Activated CD4-positive, alpha-beta T cell treated with anti-CD3 and anti-CD28 coated beads, Interleukin-2, amount 50 U/mL, for 48 hours (primary cell): ENCODE results near the gene SLC38A3.
"Not testable (repeated sequence)": the region's sequence is repeated elsewhere in the genome, so short reads cannot be mapped to it uniquely, and the experiment has no call there.

Experiments
- DNase-seq, 2 experiments: peaks; one replicate each; pipeline ENCODE4 v3.0.0-alpha.2; 2020

The SLC38A3 gene

GRCh38 chr3:50255251-50255615 is 50.2 kb downstream of the SLC38A3 start:
- DNase-seq = no peak

GRCh38 chr3:50256978-50257890 is 52.2 kb downstream of the SLC38A3 start:
- peak; percentile 61 to 73 for DNase-seq

GRCh38 chr3:50258029-50258680 is 53.1 kb downstream of the SLC38A3 start:
- no peak for DNase-seq

- DNase-seq = no peak
These were observed 53.9 kb downstream of the SLC38A3 start for GRCh38 chr3:50258979-50259378.

GRCh38 chr3:50259432-50260026 is 54.5 kb downstream of the SLC38A3 start:
- no peak for DNase-seq

- DNase-seq = peak; percentile 84 to 86
These were observed 55.2 kb downstream of the SLC38A3 start for GRCh38 chr3:50260027-50260941.

- no peak for DNase-seq
These were observed 55.9 kb downstream of the SLC38A3 start for GRCh38 chr3:50260942-50261441.

- DNase-seq = no peak
These were observed 56.4 kb downstream of the SLC38A3 start for GRCh38 chr3:50261505-50261904.

GRCh38 chr3:50262200-50262599 is 57.1 kb downstream of the SLC38A3 start:
- not testable (repeated sequence) for DNase-seq

- DNase-seq = no peak
These were observed 57.7 kb downstream of the SLC38A3 start for GRCh38 chr3:50262778-50263177.

- no peak for DNase-seq
These were observed 58.7 kb downstream of the SLC38A3 start for GRCh38 chr3:50263478-50264382.

GRCh38 chr3:50264383-50264963 is 59.4 kb downstream of the SLC38A3 start:
- DNase-seq = no peak

GRCh38 chr3:50264964-50265485 is 60.0 kb downstream of the SLC38A3 start:
- no peak for DNase-seq

- DNase-seq = no peak
These were observed 60.5 kb downstream of the SLC38A3 start for GRCh38 chr3:50265571-50265970.

- DNase-seq = no peak
These were observed 60.9 kb downstream of the SLC38A3 start for GRCh38 chr3:50266017-50266416.

GRCh38 chr3:50266836-50267235 is 61.8 kb downstream of the SLC38A3 start:
- DNase-seq = no peak

- no peak for DNase-seq
These were observed 62.3 kb downstream of the SLC38A3 start for GRCh38 chr3:50267280-50267913.

GRCh38 chr3:50268276-50268675 is 63.2 kb downstream of the SLC38A3 start:
- DNase-seq = no peak

GRCh38 chr3:50268703-50269451 is 63.8 kb downstream of the SLC38A3 start, which contains the start of gene SEMA3B:
Gene SEMA3B (plus strand): TSS chr3:50269147. CDS start chr3:50269241, 94 bp downstream.
- no peak for DNase-seq
